Measurements from ENCODE around the gene ZNF587.

DNA sequence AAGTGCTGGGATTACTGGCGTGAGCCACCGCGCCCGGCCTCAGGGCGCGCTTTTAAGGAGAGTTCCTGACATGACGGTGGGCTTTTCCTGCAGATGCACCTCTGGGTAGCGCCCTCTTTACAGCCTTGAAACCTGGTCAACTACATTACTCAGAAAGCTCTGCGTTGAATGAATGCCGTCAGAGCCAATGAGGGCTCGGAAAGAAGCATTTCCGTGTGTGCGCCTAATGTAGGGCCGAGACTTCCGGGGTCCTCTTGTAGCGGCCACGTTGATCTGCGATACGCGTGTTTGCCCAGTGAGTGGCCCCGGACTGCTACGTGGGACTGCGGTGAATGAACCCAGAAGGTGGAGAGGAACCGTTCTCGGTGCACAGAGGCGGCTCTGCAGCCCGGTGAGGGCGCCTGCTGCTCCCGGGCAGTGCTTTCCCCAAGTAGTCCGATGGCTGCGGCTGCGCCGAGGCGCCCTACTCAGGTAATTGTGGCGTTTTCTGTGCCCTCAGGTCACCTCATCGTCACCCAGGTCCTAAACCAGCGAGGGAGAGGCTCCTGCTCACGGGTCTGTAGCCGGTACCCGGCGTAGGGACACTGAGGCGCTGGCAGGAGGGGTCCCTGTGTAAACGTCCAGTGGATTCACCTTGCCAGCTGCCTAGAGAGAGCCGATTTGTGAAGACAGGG lies 30.0 kb upstream of the ZNF587 start:
- peak; percentile 90 for TF ChIP-seq POLR2A (IDR thresholded peaks at IDR 0.05; ENCODE audit: low read depth, low read length)
- peak; percentile 88 for TF ChIP-seq POLR2AphosphoS5 (IDR thresholded peaks at IDR 0.05; ENCODE audit: low read depth, low read length)
